Measurements from ENCODE around the gene TMEM203.

The TMEM203 gene

DNA sequence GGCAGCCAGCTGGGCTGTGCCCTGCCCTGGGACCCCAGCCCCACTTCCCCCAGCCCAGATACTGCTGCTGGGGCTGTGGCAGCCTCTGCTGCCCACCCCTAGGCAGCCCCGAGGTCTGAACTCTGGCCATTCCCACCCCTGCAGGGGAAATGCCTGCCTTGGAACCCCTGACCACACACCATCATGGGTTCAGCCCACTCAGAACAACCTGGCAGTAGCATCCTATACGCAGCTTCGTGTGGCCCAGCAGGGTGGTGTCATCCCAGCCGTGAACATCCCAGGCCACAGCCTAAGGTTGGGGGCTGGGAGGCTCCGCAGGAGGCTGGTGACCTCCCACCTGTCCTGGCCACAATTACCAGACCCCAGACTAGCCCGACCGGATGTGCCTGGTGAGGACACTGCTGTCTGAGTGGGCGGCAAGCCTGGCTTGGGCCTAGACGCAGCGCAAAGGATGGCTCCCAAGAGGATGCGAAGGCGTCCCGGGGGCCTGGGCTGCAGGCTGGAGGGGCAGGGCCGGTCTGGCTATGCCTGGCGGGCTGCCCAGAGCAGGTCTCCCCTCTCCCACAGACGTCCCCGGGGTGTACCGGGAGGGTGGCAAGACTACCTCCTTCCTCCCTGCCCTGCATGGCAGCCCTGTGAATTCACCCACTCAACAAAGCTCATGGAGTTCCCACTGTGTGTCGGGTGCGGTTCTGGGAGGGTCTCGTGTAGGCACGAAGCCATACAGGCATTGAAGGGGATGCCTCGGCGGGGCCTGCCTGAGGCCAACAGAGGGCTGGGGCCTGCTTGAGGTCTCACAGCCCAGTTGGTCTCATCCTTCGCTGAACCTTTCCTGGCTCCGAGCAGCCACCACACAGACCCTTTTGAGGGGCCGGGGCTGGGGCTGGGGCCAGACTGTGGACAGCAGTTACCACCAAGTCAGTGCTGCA, 23.8 kb upstream of the TMEM203 start:
- no peak for DNase-seq

DNA sequence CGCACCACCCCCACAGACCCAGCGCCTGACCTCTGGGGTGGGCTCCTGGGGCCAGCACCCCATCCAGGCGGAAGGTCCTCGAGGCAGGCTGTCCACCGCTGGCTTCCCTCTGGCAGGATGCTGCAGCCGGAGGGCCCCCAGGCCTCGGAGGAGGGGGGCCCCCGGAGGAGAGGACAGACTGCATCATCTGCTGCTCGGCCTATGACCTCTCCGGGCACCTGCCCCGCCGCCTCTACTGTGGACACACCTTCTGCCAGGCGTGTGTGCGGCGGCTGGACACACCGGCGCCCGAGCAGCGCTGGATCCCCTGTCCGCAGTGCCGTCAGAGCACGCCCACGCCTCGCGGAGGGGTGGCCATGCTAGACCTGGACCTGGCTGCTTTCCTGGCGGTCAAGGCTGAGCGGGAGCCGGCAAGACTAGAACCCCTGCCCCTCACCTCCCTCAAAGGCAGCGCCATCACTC, 23.1 kb upstream of the TMEM203 start:
- peak; percentile 48 for DNase-seq

DNA sequence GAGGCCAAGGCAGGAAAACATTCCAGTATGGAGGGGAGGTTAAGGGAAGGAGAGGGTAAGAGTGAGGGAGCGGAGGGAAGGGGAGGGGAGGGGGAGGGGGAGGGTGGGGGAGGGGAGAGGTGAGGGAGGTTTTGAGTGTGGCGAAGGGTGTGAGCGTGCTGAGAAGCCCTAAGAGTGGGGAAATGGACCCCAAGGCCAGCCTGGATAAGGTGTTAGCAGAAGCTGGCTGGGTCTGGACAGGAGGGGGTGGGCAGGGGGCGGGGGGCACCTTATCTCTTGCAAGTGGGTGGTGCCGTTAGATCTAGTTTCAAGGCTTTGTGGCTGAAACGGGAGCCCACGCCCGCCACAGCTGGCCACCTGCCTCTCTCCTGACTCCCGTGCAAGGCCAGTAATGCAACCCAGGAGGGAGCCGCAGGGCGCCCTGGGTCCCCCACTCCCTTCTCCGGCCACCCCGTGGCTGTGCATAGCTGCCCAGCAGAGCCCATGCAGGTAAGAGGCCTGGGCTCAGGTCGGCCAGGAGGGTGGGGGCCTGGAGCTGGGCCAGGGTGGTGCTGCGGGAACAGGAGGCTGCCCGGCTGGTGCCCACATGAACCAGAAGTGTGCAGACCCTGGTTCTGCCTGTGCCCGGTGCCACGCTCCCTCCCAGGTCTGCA, 22.5 kb upstream of the TMEM203 start:
- no peak for DNase-seq

DNA sequence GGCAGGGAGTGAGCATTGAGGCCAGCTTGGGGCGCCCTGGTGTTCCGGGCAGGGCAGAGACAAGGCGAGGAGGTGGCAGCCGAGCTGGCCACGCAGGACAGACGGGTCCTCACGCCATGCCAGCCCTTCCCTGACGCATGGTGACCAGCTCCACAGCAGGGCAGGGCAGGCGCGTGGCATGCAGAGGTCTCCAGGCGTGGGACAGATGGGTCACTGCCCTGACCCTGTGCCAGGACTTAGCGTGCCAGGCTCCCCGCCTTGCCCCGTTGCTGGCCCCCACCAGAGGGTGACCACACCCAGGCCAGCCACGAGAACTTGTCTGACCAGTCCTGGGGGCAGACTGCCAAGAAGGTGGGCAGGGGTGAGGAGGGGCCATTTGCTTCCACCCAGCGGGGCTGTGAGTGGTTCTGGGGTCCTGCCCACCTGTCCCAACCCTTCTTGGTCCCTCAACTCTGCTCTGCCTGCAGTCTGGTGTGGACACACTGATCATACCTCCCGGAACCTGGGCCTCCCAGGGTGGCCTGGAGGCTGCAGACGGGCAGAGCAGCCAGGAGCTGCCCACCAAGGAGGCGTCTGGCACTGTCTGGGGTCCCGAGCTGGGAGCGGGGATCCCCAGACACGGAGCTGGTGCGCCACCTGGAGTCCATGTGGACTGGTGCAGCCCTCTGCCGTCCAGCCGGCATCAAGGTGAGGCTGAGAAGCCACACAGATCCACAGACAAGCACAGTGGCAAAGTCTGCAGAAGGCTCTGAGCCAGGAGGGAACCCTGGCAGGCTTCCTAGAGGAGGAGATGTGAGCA, 21.8 kb upstream of the TMEM203 start, which contains the start of gene RNF224:
RNF224 (plus strand) TSS at position 449 of the 799 bp plus-strand sequence. CDS start 834 bp downstream, outside the sequence.
- peak; percentile 93 for DNase-seq

DNA sequence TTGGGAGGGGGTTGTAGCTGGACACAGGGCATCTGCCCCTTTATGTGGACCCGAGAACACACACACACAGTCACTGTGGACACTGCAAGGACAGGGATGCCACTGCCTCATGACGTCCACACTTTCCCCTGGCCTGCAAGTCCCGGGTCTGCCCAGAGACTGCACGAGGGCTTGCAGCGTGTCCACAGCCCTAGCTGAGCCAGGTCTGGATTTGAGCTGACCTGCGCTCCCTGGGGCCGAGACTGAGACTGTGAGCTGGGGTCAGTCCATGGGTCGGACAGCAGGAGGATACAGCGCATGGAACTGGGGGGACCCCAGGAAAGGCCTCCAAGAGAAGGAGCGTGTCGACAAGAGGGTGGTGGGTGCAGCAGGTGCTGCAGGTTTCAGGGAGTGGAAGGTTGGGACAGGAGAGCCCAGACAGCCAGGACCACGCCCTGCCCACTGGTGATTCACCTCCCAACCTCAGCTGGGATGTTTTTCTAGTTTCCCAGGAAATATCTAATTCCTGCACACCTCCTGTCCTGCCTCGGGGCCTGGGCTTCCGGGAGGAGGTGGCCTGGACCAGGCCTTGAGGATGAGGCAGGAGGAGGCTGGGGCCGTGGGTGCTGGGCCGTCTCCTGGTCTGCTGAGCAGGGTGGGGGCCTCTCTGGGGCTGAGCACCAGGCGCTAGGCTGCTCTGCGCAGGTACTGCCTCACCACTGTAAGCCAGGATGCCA, 21.0 kb upstream of the TMEM203 start:
- peak; percentile 73 for DNase-seq

DNA sequence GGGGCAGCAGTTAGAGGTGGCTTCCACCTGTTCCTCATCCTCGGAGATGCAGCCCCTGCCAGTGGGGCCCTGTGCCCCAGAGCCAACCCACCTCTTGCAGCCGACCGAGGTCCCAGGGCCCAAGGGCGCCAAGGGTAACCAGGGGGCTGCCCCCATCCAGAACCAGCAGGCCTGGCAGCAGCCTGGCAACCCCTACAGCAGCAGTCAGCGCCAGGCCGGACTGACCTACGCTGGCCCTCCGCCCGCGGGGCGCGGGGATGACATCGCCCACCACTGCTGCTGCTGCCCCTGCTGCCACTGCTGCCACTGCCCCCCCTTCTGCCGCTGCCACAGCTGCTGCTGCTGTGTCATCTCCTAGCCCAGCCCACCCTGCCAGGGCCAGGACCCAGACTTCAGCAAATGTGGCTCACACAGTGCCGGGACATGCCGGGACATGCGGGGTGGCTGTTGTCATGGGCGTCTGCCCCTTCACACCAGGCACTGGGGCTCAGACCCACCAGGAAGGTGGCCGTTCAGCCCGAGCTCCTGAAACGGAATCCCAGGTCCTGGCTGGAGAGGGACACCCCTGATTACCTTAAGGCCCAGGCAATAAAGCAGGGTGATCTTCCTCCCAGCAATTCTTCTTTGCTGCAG, 20.4 kb upstream of the TMEM203 start:
- no peak for DNase-seq

DNA sequence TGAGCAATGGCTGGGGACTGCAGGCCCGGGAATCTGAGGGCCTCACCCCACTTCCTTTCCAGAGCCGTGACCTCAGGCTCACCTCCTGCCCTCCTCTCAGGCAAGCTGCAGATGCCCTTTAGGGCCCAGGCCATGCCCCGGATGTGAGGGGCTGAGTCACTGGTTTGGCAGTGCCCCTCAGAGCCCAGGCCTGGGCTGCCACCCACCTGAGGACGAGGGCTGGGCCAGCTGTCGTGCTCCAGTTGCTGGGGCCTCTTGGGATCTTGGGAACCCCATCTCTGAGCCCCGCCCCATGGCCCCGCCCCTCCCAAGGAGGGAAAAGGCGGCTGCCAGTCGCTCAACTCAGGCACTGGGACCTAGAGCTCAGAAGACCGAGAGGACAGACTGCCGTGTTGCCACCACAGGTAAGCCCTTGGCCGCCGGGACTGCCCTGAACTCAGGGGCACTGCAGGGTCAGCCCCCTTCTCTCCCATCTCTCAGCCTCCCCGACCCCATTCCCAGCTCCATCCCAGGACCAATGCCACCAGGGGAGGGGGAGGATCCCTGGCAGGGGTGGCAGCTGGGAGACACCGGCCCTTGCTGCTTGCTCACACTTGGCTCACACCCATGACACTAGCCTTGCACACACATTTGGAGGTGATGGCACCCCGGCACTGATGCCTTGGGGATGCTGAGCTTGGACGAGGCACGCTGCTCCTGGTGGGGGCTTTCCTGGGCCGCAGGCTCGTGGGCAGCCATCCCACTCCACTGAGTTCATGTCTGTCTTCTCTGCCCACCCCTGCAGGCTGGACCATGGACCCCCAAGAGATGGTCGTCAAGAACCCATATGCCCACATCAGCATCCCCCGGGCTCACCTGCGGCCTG, 19.6 kb upstream of the TMEM203 start, which contains the start of gene CYSRT1:
CYSRT1 (plus strand) TSS at position 345 of the 865 bp plus-strand sequence; CDS start at position 793, 448 bp downstream.
- no peak for DNase-seq

DNA sequence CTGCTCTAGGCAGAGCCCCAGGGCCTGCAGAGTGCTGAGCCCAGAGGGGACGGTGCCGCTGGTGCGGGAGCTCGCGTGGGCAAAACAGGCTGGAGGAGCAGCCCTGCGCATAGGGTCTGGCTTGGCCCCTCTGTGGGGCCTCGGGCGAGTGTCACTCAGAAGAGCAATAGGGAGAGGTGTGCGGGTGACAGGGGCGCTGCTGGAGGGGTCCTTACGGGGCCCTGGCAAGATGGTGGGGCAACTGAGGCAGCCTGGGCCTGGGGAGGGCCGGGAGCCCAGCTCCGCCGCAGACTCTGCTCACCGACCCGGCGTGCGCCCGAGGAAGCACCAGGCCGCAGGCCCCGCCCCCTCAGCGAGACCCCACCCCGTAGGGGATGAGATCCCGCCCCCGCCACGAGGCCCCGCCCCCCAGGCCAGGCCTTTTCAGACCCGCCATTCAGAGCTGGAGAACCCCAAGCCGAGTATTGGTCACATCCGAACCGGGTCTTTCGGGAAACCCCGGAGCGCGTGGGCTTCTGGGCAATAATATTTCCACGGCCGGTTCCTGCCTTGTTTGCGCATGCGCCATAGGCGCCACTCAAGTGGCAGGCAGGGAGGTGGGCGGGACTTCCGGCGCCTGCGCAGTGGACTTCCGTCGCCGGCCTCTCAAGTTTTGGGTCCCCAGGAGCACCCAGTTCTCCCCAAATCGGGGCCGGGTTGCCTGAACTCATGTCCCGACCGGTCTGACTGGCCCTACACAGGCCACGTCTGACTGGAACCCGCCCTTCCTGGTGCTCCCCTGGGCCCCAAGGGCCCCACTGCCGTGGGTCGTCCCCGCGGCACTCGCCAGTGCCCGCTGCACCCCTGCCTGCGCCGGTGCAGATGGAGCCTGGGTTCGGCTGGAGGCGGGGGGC, 17.9 kb upstream of the TMEM203 start:
- peak; percentile 99 for DNase-seq

DNA sequence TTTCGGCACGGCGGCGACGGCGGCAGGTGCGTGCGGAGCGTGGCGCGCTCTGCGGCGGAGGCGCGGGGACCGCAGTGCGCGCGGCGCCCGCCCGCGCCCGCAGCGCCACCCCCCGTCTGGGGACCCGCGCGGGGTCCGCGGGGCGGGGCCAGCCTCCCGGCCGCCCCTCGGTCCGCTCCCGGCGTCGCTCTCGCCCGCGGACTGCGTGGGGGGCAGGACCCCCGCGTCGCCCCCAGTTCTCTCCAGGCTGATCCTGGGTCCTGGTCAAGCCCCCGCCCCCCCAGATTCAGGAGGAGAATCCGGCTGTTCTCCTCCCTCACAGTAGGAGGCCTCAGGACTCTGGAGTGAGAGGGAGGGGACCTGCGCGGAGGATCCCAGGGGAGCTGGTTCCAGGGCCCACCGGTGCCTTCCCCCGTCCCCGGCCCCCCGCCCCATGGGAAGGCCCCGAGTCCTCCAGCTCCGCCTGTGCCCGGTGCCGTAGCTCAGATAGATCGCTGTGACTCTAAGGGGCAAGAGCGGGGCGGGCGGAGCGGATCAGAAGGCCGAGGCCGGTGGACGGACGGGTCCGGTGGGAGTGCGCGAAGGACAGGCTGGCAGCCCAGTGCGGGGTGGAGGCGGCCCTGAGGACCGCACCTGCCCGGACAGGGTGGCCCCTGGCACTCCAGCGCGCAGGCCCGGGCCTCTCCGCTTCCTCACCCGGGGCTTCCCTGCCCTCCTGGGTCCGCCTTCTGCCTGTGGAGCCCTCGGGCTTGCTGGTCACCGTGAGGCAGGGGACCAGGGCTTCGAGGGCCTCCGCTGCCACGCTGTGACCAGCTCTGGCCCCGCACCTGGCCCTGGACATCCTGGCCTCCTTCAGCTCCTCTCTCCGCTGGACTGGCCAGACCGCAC, 17.0 kb upstream of the TMEM203 start, which contains the start of gene RNF208:
RNF208 (minus strand) TSS at position 51 of the 888 bp plus-strand sequence. CDS start 1,028 bp downstream, outside the sequence.
- peak; percentile 76 for DNase-seq

DNA sequence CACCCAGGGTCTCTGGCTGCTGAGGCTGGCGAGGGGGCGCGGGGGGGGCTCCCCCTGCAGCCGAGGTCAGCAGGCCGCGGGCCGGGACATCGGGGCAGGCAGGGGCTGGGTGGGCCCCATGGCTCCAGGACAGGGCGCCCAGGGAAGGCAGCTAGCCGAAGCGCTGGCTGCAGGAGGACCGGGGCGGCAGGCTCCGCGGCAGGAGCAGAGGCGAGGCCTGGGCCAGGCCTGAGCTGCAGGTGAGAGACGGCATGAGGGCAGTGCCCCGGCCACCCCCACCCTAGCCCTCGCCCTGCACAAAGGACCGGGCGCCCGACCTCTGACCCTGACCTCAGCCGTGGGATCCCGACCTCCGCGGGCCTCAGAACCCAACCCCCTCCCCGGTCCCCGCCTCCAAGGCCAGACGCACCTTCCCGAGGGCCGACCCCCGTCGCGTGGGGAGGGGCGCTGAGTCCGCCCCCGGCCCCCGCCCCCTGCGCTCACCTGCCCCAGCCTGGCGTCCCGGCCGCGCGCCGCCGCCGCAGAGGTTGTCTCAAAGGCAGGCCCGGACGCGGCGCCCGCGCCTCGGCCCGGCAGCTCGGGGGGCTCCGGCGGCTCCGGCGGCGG, 16.2 kb upstream of the TMEM203 start:
- DNase-seq, result peak; percentile 78

DNA sequence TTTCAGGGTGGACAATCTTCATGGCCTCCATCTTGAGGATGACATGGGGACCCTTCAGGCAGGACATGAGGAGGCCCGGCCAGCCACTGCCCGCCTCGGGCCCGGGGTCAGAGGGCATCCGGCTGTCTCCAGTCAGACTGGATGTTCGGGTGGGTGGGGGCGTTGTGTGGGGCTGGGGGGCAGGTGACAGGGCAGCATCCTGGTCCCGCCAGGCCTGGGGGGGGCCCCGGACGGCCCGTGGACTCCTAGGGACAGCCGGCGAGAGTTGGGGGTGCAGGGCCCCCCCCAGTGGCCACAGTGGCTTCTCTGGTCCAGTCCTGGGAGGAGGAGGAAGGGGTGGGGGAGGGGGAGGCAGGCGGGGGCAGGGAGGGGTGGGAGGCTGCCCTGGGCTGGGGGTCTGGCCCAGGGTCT, 15.7 kb upstream of the TMEM203 start:
- DNase-seq, result no peak

DNA sequence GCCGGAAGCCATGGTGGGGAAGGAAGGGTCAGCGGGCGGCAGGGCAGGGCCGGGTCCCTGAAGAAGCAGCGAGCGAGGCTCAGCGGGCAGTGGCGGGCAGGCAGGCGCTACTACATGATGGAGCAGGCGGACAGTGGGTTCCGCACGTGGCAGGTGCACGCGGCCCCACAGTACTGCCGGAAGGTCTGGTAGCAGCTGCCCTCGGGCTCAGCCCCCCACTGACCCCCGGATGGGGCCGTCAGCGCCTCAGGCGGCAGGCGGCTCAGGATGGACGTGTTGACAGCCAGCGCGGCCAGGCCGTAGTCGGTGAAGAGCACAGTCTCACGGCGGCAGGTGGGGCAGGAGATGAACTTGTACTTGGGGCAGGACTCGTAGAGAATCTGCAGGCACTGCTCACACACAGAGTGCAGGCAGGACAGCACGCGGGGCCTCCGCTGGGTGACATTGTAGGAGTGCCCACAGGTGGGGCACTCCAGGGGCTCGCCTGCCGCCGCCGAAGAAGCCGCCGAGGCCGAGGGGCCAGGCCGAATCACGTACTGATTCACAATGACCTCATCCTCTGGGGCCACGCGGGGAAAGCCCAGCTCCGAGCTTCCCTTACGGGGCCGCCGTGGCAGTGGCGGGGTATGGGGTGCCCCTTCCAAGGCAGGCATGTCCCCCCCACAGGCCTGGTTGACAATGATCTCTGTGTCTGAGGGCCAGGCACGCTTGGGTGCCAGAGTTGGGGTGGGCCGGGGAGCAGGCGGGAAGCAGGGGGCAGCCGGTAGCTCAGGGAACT, 15.1 kb upstream of the TMEM203 start:
- DNase-seq, result peak; percentile 37

DNA sequence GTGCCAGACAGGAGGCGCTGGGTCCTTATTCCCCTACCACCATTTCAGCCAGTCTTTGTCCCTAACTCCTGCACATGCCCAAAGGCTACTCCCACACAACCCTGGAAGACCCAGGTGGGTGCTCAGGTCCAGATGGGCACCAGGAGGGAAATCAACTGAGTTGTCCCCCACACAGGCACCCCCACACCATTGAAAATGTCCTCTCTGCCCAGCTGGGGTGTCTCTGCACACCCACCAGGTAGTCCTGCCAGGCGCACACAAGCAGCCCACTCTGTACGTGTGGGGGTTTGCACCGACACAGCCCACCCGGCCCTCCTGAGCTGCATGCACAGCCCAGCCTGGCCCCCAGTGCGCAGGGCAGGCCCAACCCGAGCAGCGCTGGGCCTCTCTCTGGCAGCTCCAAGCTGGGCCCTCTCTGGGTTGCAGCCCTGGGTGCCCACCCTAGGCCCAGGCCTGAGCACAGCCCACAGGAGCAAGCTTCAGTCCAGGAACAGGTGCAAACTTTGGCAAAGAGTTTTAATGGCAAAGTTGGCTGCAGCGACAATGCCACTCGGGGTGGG, 14.4 kb upstream of the TMEM203 start:
- DNase-seq, result no peak

DNA sequence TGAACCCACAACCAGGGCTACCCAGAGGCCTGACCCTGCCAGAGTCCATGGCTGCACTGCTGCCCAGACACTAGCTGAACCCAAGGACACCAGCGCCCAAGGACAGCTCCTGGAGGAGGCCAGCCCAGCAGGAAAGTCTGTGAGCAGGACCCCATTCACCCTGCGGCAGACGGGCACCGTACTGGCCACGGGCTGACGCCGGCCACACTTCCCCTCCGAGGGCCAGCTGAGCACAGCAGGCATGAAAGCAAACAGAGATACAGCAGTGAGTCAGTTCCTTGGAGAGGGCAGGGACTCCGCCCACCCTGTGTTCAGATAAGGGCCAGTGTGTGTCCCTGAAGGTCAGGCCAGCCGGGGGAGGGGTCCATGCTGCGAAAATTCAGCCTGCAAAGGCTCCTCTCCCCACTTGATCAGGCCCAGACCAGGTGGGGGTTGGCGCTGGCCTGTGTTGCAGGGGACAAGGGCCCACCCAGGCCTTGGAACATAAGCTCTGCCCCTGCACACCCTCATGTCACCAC, 13.4 kb upstream of the TMEM203 start:
- DNase-seq, result peak; percentile 91

DNA sequence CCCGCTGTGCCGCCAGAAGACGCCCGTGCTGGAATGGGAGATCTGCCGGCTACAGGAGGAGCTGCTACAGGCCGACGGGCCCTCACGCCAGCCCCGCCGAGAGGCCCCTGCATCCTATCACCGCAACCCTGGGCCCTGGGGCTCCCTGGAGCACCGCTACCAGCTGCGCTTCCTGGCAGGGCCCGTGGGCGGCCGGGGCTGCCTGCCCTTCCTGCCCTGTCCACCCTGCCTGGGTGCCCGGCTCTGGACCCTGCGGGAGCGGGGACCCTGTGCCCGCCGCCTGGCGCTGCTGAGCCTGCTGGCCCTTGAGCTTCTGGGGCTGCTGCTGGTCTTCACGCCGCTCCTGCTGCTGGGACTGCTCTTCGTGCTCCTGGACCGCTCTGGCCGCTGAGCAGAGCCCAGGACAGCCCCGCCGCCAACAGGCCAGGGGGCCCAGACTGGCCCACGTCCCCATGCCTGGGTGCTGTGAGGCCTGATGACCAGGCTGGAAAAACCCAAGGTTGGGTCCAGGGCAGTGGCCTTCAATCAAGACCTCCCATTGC, 12.8 kb upstream of the TMEM203 start:
- no peak for DNase-seq

Data from DMS53 (cell line).